SJCRH30 (cell line): ENCODE results near the gene CHST6. TPM values are rescaled to one million over a fixed set of nuclear protein-coding genes. Genes with fewer than 3 reads are reported as not detected.

Source experiments
- DNase-seq, 2 experiments: peaks; one replicate each; pipeline ENCODE4 v3.0.0-alpha.2; 2015 to 2020
- H3K27ac ChIP-seq: fragments of 250-450 bp; sonication (Bioruptor Pico); 2 replicates; pipeline ENCODE4 v1.5.1; 2020; ENCODE audit warnings: mild to moderate bottlenecking, moderate library complexity
- H3K27me3 ChIP-seq: fragments of 250-450 bp; sonication (Bioruptor Pico); 2 replicates; pipeline ENCODE4 v1.5.1; 2020; ENCODE audit warnings: mild to moderate bottlenecking, moderate library complexity
- H3K36me3 ChIP-seq: fragments of 250-450 bp; sonication (Bioruptor Pico); 2 replicates; pipeline ENCODE4 v1.5.1; 2020; ENCODE audit warnings: mild to moderate bottlenecking, moderate library complexity
- H3K4me1 ChIP-seq: fragments of 250-450 bp; sonication (Bioruptor Pico); 2 replicates; pipeline ENCODE4 v1.5.1; 2020; ENCODE audit warnings: mild to moderate bottlenecking, moderate library complexity
- H3K4me3 ChIP-seq: fragments of 250-450 bp; sonication (Bioruptor Pico); 2 replicates; pipeline ENCODE4 v1.5.1; 2020; ENCODE audit warnings: mild to moderate bottlenecking, moderate library complexity
- H3K9me3 ChIP-seq: fragments of 250-450 bp; sonication (Bioruptor Pico); replicated peaks from 2 replicates; pipeline ENCODE4 v1.5.1; 2020; ENCODE audit warnings: mild to moderate bottlenecking, moderate library complexity
- total RNA-seq: library from RNA; depleted of rRNA; stranded (reverse); fragments of >200 nt; shearing (Covaris generic); gene quantifications from 2 replicates; pipeline ENCODE4 v1.2.3, GENCODE V29; 2014

The CHST6 gene
- total RNA-seq, 1 experiment from 2014 or later: not detected

- H3K4me3 ChIP-seq: no peak overlapping the region
- H3K27me3 ChIP-seq: no peaks in the 10 kb centered on the region; the same call in 1 of the 2 replicates
- no peaks in the 10 kb centered on the region for H3K9me3 ChIP-seq
- H3K36me3 ChIP-seq: no peaks in the 10 kb centered on the region
- H3K4me1 ChIP-seq: no peaks in the 10 kb centered on the region
- DNase-seq: peak; percentile 56 to 78
- no peak overlapping the region for H3K27ac ChIP-seq
Observed at GRCh38 chr16:75491876-75492275, 3.4 kb downstream of the CHST6 start.

- no peak overlapping the region for H3K27ac ChIP-seq
- H3K4me3 ChIP-seq: no peak overlapping the region
- no peaks in the 10 kb centered on the region for H3K9me3 ChIP-seq
- no peak for DNase-seq
- no peaks in the 10 kb centered on the region for H3K36me3 ChIP-seq
- no peaks in the 10 kb centered on the region; the same call in 1 of the 2 replicates for H3K27me3 ChIP-seq
- H3K4me1 ChIP-seq: peaks cover 20% of the 10 kb centered on the region
Observed at GRCh38 chr16:75488322-75488721, 6.9 kb downstream of the CHST6 start.

GRCh38 chr16:75486676-75487313, 8.4 kb downstream of the CHST6 start:
- DNase-seq: no peak
- no peak overlapping the region for H3K27ac ChIP-seq
- H3K36me3 ChIP-seq: no peaks in the 10 kb centered on the region
- H3K4me1 ChIP-seq: peaks cover 20% of the 10 kb centered on the region
- H3K9me3 ChIP-seq: no peaks in the 10 kb centered on the region
- no peak overlapping the region for H3K4me3 ChIP-seq
- no peaks in the 10 kb centered on the region for H3K27me3 ChIP-seq

- no peak overlapping the region for H3K27ac ChIP-seq
- no peaks in the 10 kb centered on the region for H3K36me3 ChIP-seq
- peak; percentile 60 to 74 for DNase-seq
- H3K4me1 ChIP-seq: peaks cover 20% of the 10 kb centered on the region
- no peak overlapping the region for H3K4me3 ChIP-seq
- no peaks in the 10 kb centered on the region for H3K27me3 ChIP-seq
- H3K9me3 ChIP-seq: no peaks in the 10 kb centered on the region
Observed at GRCh38 chr16:75486014-75486675, 9.1 kb downstream of the CHST6 start.

GRCh38 chr16:75485230-75486013, 9.8 kb downstream of the CHST6 start:
- H3K4me1 ChIP-seq: peaks cover 20% of the 10 kb centered on the region
- H3K27me3 ChIP-seq: no peaks in the 10 kb centered on the region
- DNase-seq: no peak

GRCh38 chr16:75483222-75483621, 12.0 kb downstream of the CHST6 start:
- no peaks in the 10 kb centered on the region for H3K36me3 ChIP-seq
- H3K27ac ChIP-seq: no peak overlapping the region
- peaks cover 20% of the 10 kb centered on the region for H3K4me1 ChIP-seq
- H3K9me3 ChIP-seq: no peaks in the 10 kb centered on the region
- no peak overlapping the region for H3K4me3 ChIP-seq
- H3K27me3 ChIP-seq: no peaks in the 10 kb centered on the region
- DNase-seq: no peak

More at GRCh38 chr16:75485230-75486013, 9.8 kb downstream of the CHST6 start:
- Histone ChIP-seq H3K4me3 (no peak overlapping the region), H3K27ac (no peak overlapping the region), H3K9me3 (no peaks in the 10 kb centered on the region), H3K36me3 (no peaks in the 10 kb centered on the region)

GRCh38 chr16:75482434-75483205, 12.6 kb downstream of the CHST6 start:
- DNase-seq: no peak
- Histone ChIP-seq H3K27me3 (no peaks in the 10 kb centered on the region), H3K4me3 (no peak overlapping the region), H3K27ac (no peak overlapping the region), H3K9me3 (no peaks in the 10 kb centered on the region), H3K36me3 (no peaks in the 10 kb centered on the region), H3K4me1 (peaks cover 20% of the 10 kb centered on the region)

GRCh38 chr16:75481475-75481874, 13.8 kb downstream of the CHST6 start:
- H3K27ac ChIP-seq: no peak overlapping the region

GRCh38 chr16:75479421-75479990, 15.7 kb downstream of the CHST6 start:
- no peaks in the 10 kb centered on the region for H3K4me1 ChIP-seq

More at GRCh38 chr16:75481475-75481874, 13.8 kb downstream of the CHST6 start:
- H3K9me3 ChIP-seq: no peaks in the 10 kb centered on the region
- H3K4me3 ChIP-seq: no peak overlapping the region
- no peaks in the 10 kb centered on the region for H3K36me3 ChIP-seq
- H3K27me3 ChIP-seq: no peaks in the 10 kb centered on the region
- peak; percentile 11 to 40 for DNase-seq
- H3K4me1 ChIP-seq: peaks cover 17% of the 10 kb centered on the region

GRCh38 chr16:75478480-75479345, 16.5 kb downstream of the CHST6 start:
- no peaks in the 10 kb centered on the region for H3K36me3 ChIP-seq
- H3K4me1 ChIP-seq: no peaks in the 10 kb centered on the region
- H3K27me3 ChIP-seq: no peaks in the 10 kb centered on the region
- DNase-seq: no peak
- H3K4me3 ChIP-seq: no peak overlapping the region
- no peaks in the 10 kb centered on the region for H3K9me3 ChIP-seq
- H3K27ac ChIP-seq: no peak overlapping the region

More at GRCh38 chr16:75479421-75479990, 15.7 kb downstream of the CHST6 start:
- Histone ChIP-seq H3K4me3 (no peak overlapping the region), H3K36me3 (no peaks in the 10 kb centered on the region), H3K9me3 (no peaks in the 10 kb centered on the region), H3K27me3 (no peaks in the 10 kb centered on the region), H3K27ac (no peak overlapping the region)
- no peak for DNase-seq

- H3K4me3 ChIP-seq: no peak overlapping the region
- no peak for DNase-seq
- no peak overlapping the region for H3K27ac ChIP-seq
- H3K4me1 ChIP-seq: no peaks in the 10 kb centered on the region
- H3K36me3 ChIP-seq: no peaks in the 10 kb centered on the region
- no peaks in the 10 kb centered on the region for H3K27me3 ChIP-seq
- no peaks in the 10 kb centered on the region for H3K9me3 ChIP-seq
Observed at GRCh38 chr16:75477680-75478473, 17.4 kb downstream of the CHST6 start.

GRCh38 chr16:75476817-75477216, 18.4 kb downstream of the CHST6 start:
- H3K36me3 ChIP-seq: no peaks in the 10 kb centered on the region
- H3K4me1 ChIP-seq: no peaks in the 10 kb centered on the region
- H3K9me3 ChIP-seq: no peaks in the 10 kb centered on the region
- no peak overlapping the region for H3K27ac ChIP-seq
- no peak for DNase-seq
- H3K27me3 ChIP-seq: no peaks in the 10 kb centered on the region
- H3K4me3 ChIP-seq: no peak overlapping the region

GRCh38 chr16:75475420-75475847, 19.8 kb downstream of the CHST6 start:
- Histone ChIP-seq H3K4me3 (no peak overlapping the region), H3K9me3 (no peaks in the 10 kb centered on the region), H3K36me3 (no peaks in the 10 kb centered on the region), H3K27me3 (no peaks in the 10 kb centered on the region), H3K4me1 (no peaks in the 10 kb centered on the region), H3K27ac (no peak overlapping the region)
- no peak for DNase-seq
